Fibroblast of skin of right biceps (primary cell): ENCODE measurements around the gene GLI3.

Source experiments
- DNase-seq: peaks from one replicate; pipeline ENCODE4 v3.0.0-alpha.2; 2013

Gene GLI3

DNA sequence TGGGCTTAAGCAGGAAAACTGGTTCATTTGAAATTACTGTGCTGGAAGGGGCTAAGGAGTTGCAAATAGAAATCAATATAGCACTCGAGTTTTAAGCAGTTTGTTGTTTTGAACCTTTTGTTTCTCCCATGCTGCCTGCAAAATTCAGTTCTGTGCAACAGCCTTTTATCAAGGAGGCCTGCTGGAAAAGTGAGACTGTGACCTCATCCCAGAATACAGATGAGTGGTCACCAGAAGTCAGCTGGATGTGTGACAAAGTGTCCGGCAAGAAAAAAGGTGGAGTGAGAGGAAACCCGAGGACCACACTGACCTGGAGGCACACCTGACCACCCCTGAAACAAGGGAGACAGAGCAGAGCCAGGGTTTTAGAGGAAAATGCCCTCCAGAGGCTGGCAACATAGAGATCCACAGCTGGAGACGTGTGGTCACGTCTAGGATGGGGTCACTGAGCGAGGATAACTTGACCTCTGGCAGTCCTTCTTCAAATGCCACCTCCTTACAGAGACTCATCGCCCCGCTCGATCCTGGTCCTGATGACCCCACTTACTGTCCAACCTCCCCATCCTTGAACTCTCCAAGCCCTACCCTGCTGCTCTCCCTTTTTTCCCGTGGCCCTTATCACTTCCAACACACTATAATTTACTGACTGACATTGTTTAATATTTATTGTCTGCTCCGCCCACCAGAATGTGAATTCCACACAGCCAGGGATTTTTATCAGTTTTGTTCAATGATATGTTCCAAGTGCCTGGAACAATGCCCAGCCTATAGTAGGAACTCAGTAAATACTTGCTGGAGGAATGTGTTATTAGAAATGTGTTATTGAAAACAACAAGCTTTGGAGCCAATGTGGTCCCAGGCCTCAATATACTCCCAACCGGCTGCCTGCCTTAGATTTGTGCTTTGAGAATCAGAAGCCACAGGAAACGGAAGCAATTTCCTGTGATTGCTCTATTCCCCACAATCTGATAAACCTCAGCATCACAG lies 243.8 kb downstream of the GLI3 start:
- DNase-seq, result peak; percentile 94

DNA sequence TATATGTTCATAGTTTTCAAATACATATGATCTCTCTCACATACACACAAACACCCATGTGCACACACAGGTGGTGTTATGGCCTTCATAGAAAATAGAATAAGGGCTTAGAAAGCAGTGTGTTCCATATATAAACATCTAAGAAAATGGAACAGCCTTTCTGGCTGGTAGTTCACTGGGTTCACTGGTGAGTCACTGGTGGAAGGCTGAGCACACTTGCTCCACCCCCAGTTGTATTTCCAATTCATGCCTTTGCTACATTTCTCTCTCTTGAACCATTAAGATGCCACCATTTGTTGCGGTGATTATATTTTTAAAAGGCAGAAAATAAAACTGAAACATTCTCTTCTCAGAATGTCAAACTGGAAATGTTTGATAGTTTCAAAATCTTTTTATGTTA lies 252.1 kb downstream of the GLI3 start:
- peak; percentile 56 for DNase-seq

DNA sequence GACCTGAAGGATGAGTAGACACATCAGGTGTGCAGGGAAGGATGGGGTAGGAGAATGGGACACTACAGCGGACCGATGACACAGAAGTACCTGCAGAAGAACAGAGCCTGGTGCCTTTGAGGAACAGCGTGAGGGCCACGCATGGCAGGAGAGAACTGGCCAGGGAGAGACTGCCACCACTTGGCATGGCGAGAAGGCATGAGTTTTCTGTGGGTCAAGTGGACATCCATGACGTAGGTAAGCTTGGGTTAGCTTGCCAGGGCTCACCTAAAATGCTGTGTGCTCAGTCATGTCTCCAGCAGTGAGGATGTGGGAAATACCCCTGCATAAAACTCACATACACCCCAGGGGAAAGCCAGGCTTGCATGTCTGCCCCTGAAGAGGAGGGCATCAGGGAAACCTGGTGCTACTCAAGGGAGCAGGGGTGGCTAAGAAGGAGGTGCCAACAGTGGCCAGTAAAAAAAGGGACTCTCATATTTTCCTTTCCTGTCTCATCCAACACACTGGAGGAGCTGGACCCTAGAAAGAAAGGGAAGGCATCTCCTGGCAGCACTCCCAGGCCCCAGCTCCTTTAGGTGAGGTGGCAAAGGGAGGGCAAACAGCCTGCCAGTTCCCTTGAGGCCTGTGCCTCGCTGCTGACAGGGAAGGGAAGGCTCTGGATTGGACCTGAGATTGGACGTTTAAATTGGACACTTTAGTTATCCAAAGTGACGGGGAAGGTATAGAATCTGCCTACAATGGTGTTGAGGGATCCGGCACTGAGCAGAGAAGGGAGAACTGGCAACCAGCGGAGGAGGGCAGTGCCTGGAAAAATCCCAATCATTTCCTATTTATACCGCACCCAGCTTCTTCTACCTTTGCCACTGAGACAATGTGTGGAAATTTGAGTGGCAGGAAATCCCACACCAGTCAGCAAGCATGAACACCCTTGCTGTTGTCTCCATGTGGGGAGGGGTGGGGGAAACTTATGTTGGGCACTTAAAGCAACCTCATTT lies 255.7 kb downstream of the GLI3 start:
- DNase-seq, result no peak

DNA sequence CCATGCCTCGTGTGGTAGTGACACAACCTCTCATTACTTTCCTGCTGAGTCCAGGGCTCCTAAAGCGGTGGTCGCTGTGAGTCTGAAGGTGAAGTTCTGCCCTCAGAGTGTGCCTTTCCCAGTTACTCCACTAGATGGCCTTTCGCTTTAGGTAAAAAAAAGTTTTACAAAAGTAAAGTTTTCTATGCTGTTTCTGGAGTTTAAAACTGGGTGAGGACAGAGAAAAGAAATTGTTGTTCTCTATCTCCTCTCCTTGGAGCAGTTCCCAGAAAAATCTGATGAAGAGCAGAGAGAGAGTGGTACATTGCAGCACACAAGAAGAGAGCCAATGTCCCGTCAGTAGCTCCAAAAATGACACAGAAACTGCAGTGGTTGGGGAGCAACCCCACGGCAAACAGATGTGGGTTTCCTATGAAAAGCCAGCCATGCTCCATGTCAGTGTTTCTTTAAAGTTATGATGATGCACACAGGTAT lies 257.1 kb downstream of the GLI3 start:
- peak; percentile 75 for DNase-seq

DNA sequence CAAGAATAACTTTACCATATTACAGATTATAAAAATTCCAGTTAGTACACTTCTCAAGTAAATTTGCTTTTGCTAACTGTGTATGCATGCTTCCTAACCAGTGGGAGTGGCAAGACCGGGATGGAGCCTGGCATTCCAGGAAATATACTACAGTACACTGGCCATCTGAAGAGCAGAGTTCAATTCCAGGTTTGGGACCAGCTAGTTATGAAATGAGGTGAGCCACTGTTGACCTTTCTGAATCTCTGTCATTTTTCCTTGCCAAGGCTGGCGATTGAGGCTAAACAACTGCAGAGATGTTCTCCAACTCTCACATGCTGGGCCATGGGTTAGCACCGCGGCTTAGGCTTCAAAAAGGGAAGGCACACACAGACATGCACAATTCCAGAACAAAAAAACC lies 258.2 kb downstream of the GLI3 start:
- no peak for DNase-seq

DNA sequence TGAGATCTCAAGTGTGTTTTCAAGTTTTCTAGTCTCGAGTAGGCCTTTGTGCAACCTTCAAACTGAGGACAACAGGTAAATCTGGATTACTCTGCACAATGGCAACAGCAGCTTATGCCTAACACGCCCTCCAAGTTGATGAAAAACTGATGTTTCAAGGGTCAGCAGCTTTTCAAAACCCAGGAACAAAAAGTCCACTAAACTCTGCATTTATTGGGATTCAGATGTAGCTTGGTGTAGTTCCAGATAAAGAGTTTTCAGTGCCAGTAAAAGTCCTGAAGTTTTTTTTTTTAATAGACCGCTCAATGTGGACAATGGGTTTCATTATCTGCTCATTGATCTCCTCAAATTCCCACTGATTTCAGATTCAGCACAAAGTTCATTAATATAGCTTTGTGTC lies 259.3 kb downstream of the GLI3 start:
- DNase-seq, result no peak

DNA sequence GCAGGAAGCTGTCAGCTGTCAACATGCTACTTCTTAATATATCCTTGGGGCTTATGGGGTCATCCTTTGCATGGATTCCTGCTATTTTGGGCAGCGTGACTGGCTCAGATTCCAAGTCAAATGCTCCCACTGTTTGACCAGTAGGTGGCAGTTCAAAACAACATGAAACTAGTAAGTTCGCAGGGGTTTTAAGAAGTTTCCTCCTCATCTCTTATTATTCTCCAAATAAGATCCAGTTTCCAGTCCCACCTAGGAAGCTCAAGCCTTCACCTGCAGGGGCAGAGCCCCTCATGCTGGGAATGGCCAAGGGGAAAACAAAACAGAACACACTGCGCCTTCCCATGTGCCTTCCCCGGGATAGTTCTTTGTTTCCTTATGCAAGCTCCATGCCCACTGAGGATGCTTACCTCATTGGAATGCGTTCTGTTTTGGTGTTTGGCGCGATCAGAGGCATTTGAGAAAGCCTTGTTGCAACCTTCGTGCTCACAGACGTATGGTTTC lies 259.8 kb downstream of the GLI3 start:
- DNase-seq, result peak; percentile 78

DNA sequence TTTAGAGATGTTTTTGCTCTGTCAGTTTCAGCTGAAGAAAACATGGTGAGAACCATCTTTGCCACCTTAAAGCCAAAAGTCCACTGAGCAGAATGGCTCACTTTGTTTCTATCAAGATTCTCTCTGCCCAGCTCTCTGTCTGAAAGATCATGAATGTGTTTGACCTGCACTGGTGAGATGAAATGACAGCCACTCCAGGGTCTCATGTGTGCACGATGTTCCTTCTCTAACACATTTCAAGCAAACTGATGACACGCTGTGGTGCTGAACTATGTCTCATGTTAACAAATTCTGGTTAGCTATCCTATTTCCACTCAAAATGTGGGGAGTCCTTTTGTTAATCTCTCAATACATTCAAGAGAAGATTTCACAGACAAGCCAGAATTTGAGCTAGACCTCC lies 260.6 kb downstream of the GLI3 start:
- no peak for DNase-seq

DNA sequence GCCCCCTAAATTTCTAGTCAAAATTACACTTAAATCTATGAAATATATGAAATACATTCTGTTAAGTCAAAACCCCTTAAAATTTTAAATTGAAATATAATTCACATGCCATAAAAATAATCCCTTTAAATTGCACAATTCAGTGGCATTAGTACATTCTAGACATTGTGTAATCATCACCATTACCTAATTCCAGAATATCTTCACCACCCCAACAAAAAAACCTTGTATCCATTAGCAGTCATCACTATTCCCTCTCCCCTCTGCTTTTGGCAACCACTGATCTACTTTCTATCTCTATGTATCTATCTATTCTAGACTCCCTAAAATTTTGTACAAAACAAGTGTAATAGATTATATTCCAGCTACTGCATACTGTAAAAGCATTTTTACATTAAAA lies 261.2 kb downstream of the GLI3 start:
- DNase-seq, result no peak

DNA sequence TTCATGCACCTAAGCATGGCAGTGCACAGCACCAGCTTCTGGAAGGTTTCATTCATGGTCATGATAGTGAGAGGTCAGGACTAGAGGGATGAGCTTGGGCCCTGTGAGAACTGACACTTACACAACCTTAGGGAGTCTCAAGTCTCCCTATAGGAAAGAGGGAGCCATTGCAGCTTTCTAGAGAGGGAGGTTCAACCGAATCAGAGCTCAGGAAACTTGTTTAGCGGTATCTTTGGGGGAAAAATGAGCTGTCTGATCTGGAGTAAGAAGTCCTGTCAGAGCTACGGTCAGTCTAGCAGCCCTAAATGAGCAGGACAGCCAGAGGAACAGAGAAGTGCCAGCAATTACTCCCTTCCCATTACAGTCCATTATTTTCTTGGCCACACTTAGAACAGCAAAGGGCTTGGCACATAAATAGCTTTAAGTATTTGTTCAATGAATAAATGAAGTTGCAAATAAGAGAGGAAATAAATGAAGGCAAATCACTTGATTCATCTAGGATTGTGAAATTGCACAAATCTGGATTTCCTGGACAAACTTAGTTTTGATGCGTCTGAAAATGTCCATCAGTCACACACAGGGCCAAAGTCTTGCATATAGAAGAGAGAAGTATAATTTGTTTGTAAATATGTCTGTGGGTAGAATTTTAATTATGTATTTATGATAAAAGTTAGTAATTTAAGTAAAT lies 262.0 kb downstream of the GLI3 start:
- DNase-seq, result no peak

DNA sequence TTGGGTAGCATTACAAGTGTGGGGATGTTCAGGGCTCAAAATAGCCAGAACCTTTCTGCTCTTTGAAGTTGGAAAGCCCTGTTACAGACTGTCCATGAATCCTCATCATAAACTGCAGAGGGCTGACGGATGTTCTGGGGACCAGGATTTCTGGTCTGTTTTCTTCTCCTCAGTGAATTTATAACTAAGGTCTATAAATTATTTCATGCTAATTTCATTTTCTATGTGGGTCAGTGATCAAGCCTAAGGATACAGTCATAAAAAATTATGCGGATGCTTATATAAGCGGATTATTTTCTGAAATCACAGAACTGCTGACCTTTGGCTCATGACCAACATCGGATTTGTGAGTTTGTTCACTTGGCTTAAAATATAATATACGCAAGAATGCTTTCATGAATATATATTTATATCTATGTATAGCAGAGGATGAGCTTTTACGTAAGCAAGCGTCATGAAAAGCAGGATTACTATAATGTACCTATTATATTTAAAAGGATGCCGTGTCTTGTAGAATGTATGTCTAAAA lies 263.7 kb downstream of the GLI3 start:
- DNase-seq, result no peak

DNA sequence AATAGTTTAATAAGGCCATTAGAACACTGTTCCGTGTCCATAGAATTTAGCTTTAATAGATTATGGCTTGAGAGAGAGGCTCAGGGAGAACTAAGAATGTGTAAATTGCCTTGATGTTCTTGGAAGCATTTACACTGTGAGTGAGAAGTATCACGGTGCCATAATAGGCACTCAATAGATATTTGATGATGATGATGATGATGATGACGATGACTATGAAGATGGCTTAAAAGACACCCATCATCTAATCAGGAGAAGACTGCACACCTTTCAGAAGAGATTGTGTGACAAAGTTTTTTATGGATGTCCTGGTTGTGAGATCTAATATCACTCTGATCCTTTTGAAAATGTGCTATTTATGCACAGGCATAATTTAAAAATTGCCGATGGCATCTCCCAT lies 264.2 kb downstream of the GLI3 start:
- no peak for DNase-seq

DNA sequence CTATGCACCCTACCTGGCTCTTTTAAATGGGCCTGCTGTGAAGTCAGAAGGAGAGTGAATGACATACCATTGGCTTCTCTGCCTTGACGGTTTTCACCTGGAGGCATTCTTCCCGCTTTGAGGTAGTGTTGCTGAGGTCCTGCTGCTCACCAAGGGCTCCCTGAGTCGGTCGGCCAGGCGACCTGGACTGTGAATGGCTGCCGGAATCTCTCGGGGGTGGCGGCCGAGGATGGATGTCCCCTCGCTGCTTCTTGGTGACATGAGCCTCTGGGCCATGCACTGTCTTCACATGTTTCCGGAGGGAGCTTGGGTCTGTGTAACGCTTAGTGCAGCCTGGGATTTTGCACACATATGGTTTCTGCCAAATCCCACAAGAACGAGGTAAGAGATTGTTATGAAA lies 264.7 kb downstream of the GLI3 start:
- DNase-seq, result no peak

DNA sequence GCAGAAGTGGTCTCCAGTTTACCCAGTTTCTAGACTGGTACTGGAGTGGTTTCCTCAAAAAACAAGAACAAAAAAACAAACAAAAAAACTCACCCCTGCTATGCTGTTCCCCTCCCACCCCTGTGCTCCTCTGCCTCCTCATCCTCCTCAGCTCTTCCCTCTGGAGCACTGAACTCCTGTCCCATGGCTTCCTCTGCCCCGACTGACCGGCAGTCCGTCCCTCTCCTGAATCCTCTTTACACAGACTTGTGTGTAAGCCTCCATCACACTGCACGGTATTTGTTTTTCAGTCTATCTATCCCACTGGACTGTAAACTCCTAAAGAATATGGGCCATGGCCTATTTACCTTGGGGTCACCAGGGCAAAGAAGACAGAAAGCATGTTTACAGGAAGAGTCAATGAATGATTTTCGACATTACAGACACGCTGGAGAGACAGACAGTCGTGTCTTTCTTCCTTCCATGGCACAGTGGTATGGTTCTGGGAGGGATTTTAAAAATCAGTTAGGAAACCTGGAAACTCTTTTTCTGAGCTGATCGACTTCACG lies 265.3 kb downstream of the GLI3 start:
- DNase-seq, result no peak

DNA sequence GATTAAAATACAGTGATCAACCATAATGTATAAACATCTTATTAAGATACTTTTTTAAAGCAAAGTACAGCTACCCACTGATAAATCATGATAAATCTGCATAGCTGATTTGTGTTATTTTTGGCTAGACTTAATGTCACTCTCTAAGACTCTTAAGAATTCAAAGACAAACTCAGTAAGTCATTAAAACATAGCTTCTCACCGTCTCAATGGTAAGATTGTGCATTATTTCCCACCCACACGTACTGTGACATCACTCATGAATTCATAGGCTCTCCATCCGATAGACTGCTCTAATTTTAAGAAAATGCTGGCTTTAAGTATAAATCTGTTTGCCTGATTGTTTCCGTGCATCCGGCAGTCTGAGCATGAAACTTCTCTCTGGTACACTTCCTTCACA lies 266.1 kb downstream of the GLI3 start:
- DNase-seq, result peak; percentile 52

DNA sequence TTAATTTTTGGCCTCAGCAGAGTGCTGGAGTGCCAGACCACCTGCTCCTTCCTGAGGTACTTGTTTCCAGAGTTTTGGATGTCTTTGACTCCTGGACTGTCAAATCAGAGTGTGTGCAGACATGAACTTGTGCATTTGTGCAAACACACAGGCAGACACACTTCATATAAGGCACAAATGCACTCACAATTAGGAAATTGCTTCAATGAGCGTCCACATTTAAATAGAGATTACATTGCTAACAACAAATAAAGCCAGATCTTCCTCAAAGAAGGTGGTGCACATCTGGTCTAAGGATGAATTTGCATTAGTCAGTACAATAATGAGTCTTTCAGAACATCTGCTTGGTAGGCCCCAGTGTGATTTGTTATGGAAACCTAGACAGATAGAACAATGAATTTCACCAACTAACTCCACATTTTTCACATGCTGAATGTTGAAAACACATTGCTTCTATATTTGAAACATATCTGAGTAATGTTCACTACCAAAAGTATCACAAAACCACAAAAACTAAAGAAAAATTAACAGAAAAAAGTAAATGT lies 267.4 kb downstream of the GLI3 start:
- DNase-seq, result peak; percentile 30

DNA sequence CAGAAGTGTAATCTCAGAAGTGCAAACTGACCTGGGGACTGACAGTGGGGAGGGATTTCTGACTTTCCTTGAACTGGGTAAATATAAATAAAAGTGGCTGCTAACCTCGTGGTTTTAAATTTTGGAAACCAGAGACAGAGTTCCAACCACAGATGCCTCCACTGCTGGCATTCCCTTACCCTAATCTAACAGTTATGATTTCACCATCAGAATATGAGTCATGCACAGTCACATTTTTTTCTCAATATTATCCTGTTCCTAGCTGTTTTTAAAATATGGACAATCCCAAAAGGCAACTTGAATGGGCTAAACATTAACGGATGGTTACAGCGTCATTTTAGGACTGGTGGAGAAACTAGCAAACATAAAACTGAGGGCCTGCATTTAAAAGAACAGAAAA lies 269.9 kb downstream of the GLI3 start:
- DNase-seq, result peak; percentile 68

DNA sequence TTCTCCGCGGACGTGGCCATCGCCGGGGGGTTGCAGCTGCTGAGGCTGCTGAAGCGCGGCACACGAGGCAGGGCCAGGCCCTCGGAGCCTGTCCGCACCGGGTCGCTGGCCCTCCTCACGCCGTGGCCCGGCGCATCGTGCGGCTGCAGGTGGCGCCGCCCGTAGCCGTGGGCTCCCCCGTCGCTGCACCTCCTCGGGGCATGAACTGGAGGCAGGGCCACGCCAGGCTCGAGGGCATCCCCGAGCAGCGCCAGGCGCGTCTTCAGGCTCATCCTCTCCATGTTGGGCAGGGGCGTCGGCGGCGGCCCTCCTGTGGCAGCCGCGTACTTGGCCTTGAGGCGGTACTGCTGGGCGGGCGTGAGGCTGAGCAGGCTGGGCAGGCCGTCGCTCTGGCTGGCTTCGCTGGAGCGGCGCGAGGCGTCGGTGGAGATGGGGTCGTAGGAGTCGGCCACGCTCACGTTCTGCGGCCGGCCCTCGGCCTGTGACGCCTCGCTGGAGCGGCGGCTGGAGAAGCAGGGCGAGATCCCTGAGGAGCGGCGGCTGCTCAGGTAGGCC lies 271.0 kb downstream of the GLI3 start:
- no peak for DNase-seq

DNA sequence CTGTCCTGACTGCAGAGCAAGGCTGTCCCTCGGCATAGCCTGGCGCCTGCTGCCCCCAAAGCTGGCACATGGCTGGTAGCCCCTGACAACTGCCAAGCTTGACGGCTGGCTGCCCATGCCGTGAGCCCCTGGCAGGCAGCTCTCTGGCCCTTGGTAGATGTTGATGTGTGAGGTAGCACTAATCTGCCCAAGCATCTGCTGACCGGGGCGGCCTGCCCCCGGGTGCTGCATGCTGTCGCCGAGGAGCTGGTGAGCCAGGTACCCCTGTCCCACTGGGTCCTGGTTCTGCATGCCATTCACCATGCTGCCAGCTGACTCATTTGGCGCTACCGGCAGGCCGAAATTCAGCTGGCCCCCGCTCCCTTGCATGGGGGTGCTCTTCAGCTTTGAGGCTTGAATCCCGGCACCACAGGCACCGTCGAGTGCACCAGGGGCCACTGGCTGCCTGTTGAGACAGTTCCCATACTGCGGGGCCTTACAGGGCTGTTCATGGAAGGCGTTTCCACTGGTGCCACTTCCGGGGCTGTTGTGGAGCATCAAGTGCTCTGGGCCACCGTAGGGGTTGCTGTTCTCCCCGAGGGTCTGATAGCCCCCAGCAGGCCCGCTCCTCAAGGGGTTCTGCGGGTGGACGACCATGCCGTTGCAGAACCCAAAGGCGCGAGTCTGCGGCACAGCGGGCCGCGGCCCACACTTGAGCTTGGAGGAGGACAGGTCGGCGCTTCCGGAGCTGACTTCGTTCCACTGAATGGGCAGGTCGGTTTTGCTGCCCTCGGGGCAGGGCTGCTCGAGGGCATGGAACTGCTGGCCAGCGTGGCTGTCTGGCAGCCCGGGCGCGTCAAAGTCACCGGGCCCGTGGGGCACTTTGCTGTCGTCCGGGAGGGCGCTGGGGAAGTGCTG lies 271.9 kb downstream of the GLI3 start:
- no peak for DNase-seq

DNA sequence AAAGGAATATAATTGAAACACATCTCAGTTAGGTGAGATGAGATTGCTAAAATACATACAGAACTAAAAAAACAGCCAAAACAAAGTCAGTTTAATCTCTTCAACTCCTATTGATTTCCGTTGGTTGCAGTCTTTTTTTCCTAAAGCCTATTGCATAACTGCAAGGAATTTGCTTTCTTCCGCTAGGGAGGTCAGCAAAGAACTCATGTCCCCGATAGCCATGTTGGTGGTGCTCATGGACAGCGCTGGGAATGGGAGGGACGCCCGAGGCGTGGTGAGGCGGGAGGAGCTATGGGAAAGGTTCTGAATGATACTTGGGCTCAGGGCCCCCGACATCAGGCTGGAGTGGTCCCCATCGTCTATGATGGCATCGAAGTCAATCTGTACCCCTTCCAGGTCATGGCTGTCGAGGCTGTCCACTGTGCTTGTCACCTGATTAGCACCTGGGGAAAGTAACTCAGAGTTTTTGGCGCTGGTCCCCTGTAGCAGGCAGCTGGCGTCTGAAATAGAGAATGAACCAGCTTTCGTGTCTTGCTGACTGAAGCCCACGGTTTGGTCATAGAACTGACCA lies 272.7 kb downstream of the GLI3 start:
- DNase-seq, result no peak
